DOHH2 (cell line): Measurements from ENCODE around the gene STYXL2.

Source experiments
- CTCF ChIP-seq: fragments of 200-600 bp; sonication (generic); IDR thresholded peaks from one replicate; pipeline ENCODE4 v1.5.1; 2014; ENCODE audit warnings: antibody characterized with exemption, mild to moderate bottlenecking, low read depth, low read length; ENCODE audit not compliant: poor library complexity, severe bottlenecking
- EZH2phosphoT487 ChIP-seq: fragments of 200-600 bp; sonication (generic); IDR thresholded peaks from 2 replicates; pipeline ENCODE4 v1.6.1; 2017; ENCODE audit warnings: borderline replicate concordance, mild to moderate bottlenecking, antibody characterized with exemption, low read length, moderate library complexity, mixed read lengths

DNA sequence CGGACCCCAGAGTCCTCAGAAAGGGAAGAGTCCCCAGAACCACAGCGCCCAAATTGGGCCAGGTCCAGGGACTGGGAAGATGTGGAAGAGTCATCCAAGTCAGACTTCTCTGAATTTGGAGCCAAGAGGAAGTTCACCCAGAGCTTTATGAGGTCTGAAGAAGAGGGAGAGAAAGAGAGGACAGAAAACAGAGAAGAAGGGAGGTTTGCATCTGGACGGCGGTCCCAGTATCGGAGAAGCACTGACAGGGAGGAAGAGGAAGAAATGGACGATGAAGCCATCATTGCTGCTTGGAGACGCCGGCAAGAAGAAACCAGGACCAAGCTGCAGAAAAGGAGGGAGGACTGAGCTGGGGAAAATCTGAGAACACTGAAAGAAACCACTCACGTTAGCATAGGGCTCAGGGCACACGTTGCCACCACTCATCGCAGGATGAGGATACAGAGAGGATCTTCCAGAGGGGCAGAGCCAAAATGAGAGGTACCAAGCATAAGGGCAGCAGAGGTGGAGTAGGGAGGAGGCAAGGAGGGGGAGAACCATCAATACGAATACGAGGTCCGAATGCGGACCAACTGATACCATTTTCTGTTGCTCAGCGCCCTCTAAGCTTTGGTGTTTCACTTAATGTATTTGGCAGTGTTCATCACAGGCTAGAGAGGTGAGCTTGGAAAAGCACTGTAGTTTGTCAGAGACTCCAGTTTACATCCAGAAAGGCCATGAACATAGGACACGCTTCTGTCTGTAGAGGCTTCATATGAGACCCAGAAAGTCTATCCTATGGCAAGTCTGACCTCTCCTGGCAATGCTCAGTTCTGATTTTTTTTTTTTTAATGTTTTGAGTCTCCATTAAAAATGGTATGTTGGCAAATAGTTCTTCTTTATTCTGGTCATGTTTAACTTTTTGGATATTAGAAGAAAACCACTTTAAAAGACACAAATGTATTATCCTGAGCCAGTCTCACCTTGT, 34.7 kb downstream of the STYXL2 start:
- TF ChIP-seq CTCF (peak; percentile 26), EZH2phosphoT487 (no peak)
